ENCODE data around the gene SZT2.

- TF ChIP-seq CTCF (conservative IDR thresholded peaks at IDR 0.05; ENCODE audit: low read depth, low read length) (no peak), EZH2 (IDR thresholded peaks at IDR 0.05; ENCODE audit: low read length, unreplicated experiment) (no peak)
These were observed 44.6 kb downstream of the SZT2 start for GRCh38 chr1:43434256-43434655.

Data from PC-3 (cell line).